SK-N-SH (cell line): ENCODE results near the gene ATL1. TPM values are rescaled to one million over a fixed set of nuclear protein-coding genes. Genes with fewer than 3 reads are reported as not detected.

Experiments
- CTCF ChIA-PET: fragments of 300-600, 350-600 bp; formaldehyde crosslinking; extraction: SDS; loops from one replicate; lab custom pipeline; 2021; lab: Yijun Ruan, JAX
- POLR2A ChIA-PET: fragments of 350-600 bp; sonication (Branson Sonifier 250); formaldehyde crosslinking; extraction: SDS; loops from one replicate; lab custom pipeline; 2020; ENCODE audit warnings: antibody characterized with exemption, inconsistent platforms; lab: Yijun Ruan, JAX
- DNase-seq: peaks from one replicate; pipeline ENCODE4 v3.0.0; 2012
- H2AFZ ChIP-seq: fragments of 200-600 bp; sonication (generic); 2 replicates; pipeline ENCODE4 v1.8.1; 2016; ENCODE audit warnings: antibody characterized with exemption, mild to moderate bottlenecking, low read depth
- H3F3A ChIP-seq: fragments of 200-600 bp; sonication (generic); replicated peaks from 2 replicates; pipeline ENCODE3; 2016; ENCODE audit warnings: antibody characterized with exemption, mild to moderate bottlenecking; ENCODE audit not compliant: insufficient read depth
- H3K27ac ChIP-seq, 2 experiments: fragments of 200-500 bp in 1 of 2; fragments of 200-600 bp in 1 of 2; sonication (Bioruptor generic) in 1 of 2; sonication (generic), shearing (Covaris generic) in 1 of 2; 2 replicates each; pipeline versions ENCODE4 v1.5.1 to v1.6.1; 2014 to 2016; ENCODE audit warnings: low read depth in 2 of 2, inconsistent platforms in 1 of 2, low read length in 1 of 2, mild to moderate bottlenecking in 1 of 2, mixed read lengths in 1 of 2
- H3K27me3 ChIP-seq: fragments of 200-600 bp; sonication (generic), shearing (Covaris generic); 2 replicates; pipeline ENCODE4 v1.6.1; 2016; ENCODE audit warnings: mixed run types; ENCODE audit not compliant: insufficient read depth
- H3K36me3 ChIP-seq, 2 experiments: fragments of 200-500 bp in 1 of 2; fragments of 200-600 bp in 1 of 2; sonication (Bioruptor generic) in 1 of 2; sonication (generic) in 1 of 2; replicated peaks in 1 of 2; 2 replicates each; pipeline versions ENCODE3 to v1.5.1; 2014 to 2016; ENCODE audit warnings: low read length in 1 of 2, mild to moderate bottlenecking in 1 of 2; ENCODE audit not compliant: insufficient read depth in 2 of 2, control insufficient read depth in 1 of 2
- H3K4me1 ChIP-seq, 2 experiments: fragments of 200-500 bp in 1 of 2; fragments of 200-600 bp in 1 of 2; sonication (Bioruptor generic) in 1 of 2; sonication (generic), shearing (Covaris generic) in 1 of 2; 2 replicates each; pipeline versions ENCODE4 v1.5.1 to v1.6.1; 2014 to 2016; ENCODE audit warnings: low read depth in 1 of 2, low read length in 1 of 2, mixed run types in 1 of 2; ENCODE audit not compliant: insufficient read depth in 2 of 2, control insufficient read depth in 1 of 2
- H3K4me2 ChIP-seq: fragments of 200-600 bp; sonication (generic), shearing (Covaris generic); 2 replicates; pipeline ENCODE4 v1.6.1; 2017; ENCODE audit warnings: mixed run types
- H3K4me3 ChIP-seq, 2 experiments: fragments of 200-500 bp in 1 of 2; fragments of 200-600 bp in 1 of 2; sonication (Bioruptor generic) in 1 of 2; sonication (generic), shearing (Covaris generic) in 1 of 2; 2 replicates each; pipeline versions ENCODE4 v1.5.1 to v1.8.1; 2014 to 2016; ENCODE audit warnings: low read depth in 2 of 2, inconsistent platforms in 1 of 2, low read length in 1 of 2, mild to moderate bottlenecking in 1 of 2, mixed read lengths in 1 of 2, moderate library complexity in 1 of 2
- H3K79me2 ChIP-seq: fragments of 200-600 bp; sonication (generic); 2 replicates; pipeline ENCODE4 v1.8.1; 2017; ENCODE audit warnings: mild to moderate bottlenecking; ENCODE audit not compliant: insufficient read depth
- H3K9ac ChIP-seq: fragments of 200-600 bp; sonication (generic); 2 replicates; pipeline ENCODE4 v1.6.1; 2017; ENCODE audit warnings: mixed run types
- H3K9me2 ChIP-seq: fragments of 200-600 bp; sonication (generic); 2 replicates; pipeline ENCODE4 v1.6.1; 2017; ENCODE audit warnings: mixed run types
- H3K9me3 ChIP-seq: fragments of 200-600 bp; sonication (generic); 2 replicates; pipeline ENCODE4 v1.6.1; 2017; ENCODE audit warnings: mixed run types, mild to moderate bottlenecking, moderate library complexity
- H4K20me1 ChIP-seq: fragments of 200-600 bp; sonication (generic); 2 replicates; pipeline ENCODE4 v1.6.1; 2017; ENCODE audit warnings: mild to moderate bottlenecking, mixed run types; ENCODE audit not compliant: insufficient read depth
- CTCF ChIP-seq: fragments of 200-600 bp; sonication (generic); IDR thresholded peaks from 2 replicates; pipeline ENCODE4 v1.6.1; 2017; ENCODE audit warnings: antibody characterized with exemption, mild to moderate bottlenecking, moderate library complexity
- EP300 ChIP-seq, 2 experiments: IDR thresholded peaks; 2 replicates each; pipeline versions ENCODE4 v1.4.0 to v1.6.1; 2012; ENCODE audit warnings: borderline replicate concordance in 1 of 2, low read depth in 1 of 2, low read length in 1 of 2
- FOSL2 ChIP-seq: IDR thresholded peaks from 2 replicates; pipeline ENCODE4 v1.4.0; 2012; ENCODE audit warnings: low read depth, mild to moderate bottlenecking, moderate library complexity, borderline replicate concordance
- IRF3 ChIP-seq: fragments of 150-350 bp; IDR thresholded peaks from 2 replicates; pipeline ENCODE4 v1.6.1; 2016; ENCODE audit warnings: mild to moderate bottlenecking, low read depth, low read length
- MEF2A ChIP-seq: IDR thresholded peaks from 2 replicates; pipeline ENCODE4 v1.4.0; 2012; ENCODE audit warnings: low read depth, borderline replicate concordance
- MXI1 ChIP-seq: IDR thresholded peaks from 2 replicates; pipeline ENCODE4 v1.6.1; 2012; ENCODE audit warnings: mild to moderate bottlenecking, low read depth, low read length, improper control_type of control experiment
- NRF1 ChIP-seq: IDR thresholded peaks from 2 replicates; pipeline ENCODE4 v1.6.1; 2012; ENCODE audit warnings: low read depth, mild to moderate bottlenecking, low read length
- RAD21 ChIP-seq: IDR thresholded peaks from 2 replicates; pipeline ENCODE4 v1.6.1; 2012; ENCODE audit warnings: mild to moderate bottlenecking, low read length
- SIN3A ChIP-seq: IDR thresholded peaks from 2 replicates; pipeline ENCODE4 v1.6.1; 2012; ENCODE audit warnings: low read depth, mild to moderate bottlenecking, low read length, moderate library complexity, borderline replicate concordance
- TCF12 ChIP-seq: IDR thresholded peaks from 2 replicates; pipeline ENCODE4 v1.4.0; 2012
- TEAD4 ChIP-seq: IDR thresholded peaks from 2 replicates; pipeline ENCODE4 v1.4.0; 2012; ENCODE audit warnings: mild to moderate bottlenecking, borderline replicate concordance; ENCODE audit not compliant: insufficient read depth
- USF2 ChIP-seq: fragments of 150-350 bp; IDR thresholded peaks from 2 replicates; pipeline ENCODE4 v1.6.1; 2017; ENCODE audit warnings: antibody characterized with exemption, low read length, low read depth, borderline replicate concordance
- YY1 ChIP-seq: IDR thresholded peaks from 2 replicates; pipeline ENCODE4 v1.4.0; 2012; ENCODE audit warnings: low read depth, mild to moderate bottlenecking
- WGBS: methylation state at CpG from one replicate; pipeline ENCODE4 v1.1.6; 2017; ENCODE audit warnings: low lambda C conversion rate; 5-methylcytosine and 5-hydroxymethylcytosine counted together
- polyA plus RNA-seq, 3 experiments: library from polyadenylated mRNA; depleted of rRNA; stranded (reverse); fragments of >200 nt; gene quantifications; 2 replicates each; pipeline ENCODE4 v1.2.3, GENCODE V29; 2012

Gene ATL1
- polyA plus RNA-seq, 1 of the 3 experiments (the other 2 are of a cell fraction) = 7.3 TPM

DNA sequence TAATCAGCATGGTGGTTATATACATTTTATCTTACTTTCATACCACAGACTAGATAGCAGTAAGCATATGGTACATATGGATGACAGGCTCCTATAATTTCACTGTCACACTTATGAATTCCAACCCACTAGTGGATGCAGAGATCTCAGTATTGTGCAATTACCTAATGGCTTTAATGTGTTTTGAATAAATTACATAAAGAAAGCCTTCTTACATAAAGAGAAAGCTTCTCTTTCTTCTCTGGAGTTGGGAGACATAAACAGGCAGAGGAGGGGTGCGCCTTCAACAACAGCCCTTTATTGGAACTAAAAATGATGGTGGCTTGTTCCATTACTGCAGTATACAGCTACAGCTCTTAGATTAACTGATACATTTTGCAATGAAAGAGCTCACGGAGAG, 55.6 kb downstream of the ATL1 start:
- Histone ChIP-seq H3K27me3 (no peaks in the 10 kb centered on the region), H3K4me1 (peaks cover 0 to 8% of the 10 kb centered on the region in 2 experiments; a peak in 2 of 4 replicates), H4K20me1 (no peaks in the 10 kb centered on the region), H3F3A (peaks cover 1% of the 10 kb centered on the region), H3K9me2 (no peaks in the 10 kb centered on the region), H3K79me2 (no peaks in the 10 kb centered on the region), H3K4me2 (no peak overlapping the region), H3K9ac (no peak overlapping the region), H3K36me3 (peaks cover 0 to 22% of the 10 kb centered on the region in 2 experiments), H3K27ac (no peak overlapping the region), H2AFZ (no peak overlapping the region), H3K9me3 (no peaks in the 10 kb centered on the region), H3K4me3 (no peak overlapping the region)
- POLR2A ChIA-PET = no interaction called here
- no peak for TF ChIP-seq FOSL2
- no peak for DNase-seq
- 100% methylated on average over 2 of the region's 2 CpGs for WGBS
- CTCF ChIA-PET = interaction anchor here (0.8 to 3.8 kb wide), 7 partner anchors 10 to 273 kb away, joined by 3 to 15 read pairs (median 4); no protein-coding TSS in a partner anchor

DNA sequence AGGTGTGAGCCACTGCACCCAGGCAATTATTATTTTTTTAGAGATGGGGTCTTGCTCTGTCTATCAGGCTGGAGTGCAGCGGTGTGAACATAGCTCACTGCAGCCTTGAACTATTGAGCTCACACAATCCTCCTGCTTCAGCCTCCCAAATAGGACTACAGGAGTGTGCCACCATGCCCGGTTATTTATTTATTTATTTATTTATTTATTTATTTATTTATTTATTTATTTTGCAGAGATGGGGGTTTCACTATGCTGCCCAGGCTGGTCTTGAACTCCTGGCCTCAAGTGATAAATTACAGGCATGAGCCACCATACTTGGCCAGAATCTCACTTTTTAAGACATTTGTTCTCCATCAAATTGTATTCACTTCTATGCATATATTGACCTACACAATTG, 56.3 kb downstream of the ATL1 start:
- H3K79me2 ChIP-seq = no peaks in the 10 kb centered on the region
- no peaks in the 10 kb centered on the region for H3K27me3 ChIP-seq
- H3K4me1 ChIP-seq = peaks cover 0 to 11% of the 10 kb centered on the region in 2 experiments; a peak in 2 of 4 replicates
- no peak overlapping the region for H3K4me2 ChIP-seq
- POLR2A ChIA-PET = no interaction called here
- no peak for TF ChIP-seq TEAD4
- TF ChIP-seq YY1 = no peak
- TF ChIP-seq MEF2A = no peak
- TF ChIP-seq SIN3A = no peak
- no peak for TF ChIP-seq IRF3
- TF ChIP-seq NRF1 = no peak
- TF ChIP-seq EP300 (IDR thresholded peaks at IDR 0.05; ENCODE audit: borderline replicate concordance in 1 of 2, low read depth in 1 of 2, low read length in 1 of 2) = no peak
- TF ChIP-seq RAD21 = no peak
- no peak for TF ChIP-seq MXI1
- no peak for TF ChIP-seq CTCF
- TF ChIP-seq TCF12 = no peak
- TF ChIP-seq USF2 = no peak
- H3K9me2 ChIP-seq = no peaks in the 10 kb centered on the region
- peaks cover 0 to 22% of the 10 kb centered on the region in 2 experiments for H3K36me3 ChIP-seq
- CTCF ChIA-PET = interaction anchor here (0.8 to 3.8 kb wide), 9 partner anchors 13 to 274 kb away, joined by 3 to 15 read pairs (median 4); partner anchors contain the start of gene ATL1
- no peak overlapping the region for H3K4me3 ChIP-seq
- whole genome bisulfite sequencing = 91% methylated on average over 2 of the region's 2 CpGs
- H3K27ac ChIP-seq = no peak overlapping the region
- H3K9ac ChIP-seq = no peak overlapping the region
- H4K20me1 ChIP-seq = no peaks in the 10 kb centered on the region
- DNase-seq = no peak
- H3K9me3 ChIP-seq = no peaks in the 10 kb centered on the region
- peaks cover 9% of the 10 kb centered on the region for H3F3A ChIP-seq
- H2AFZ ChIP-seq = no peak overlapping the region
